NCI-H128 (cell line): ENCODE data around the gene PYHIN1.
"Not testable (repeated sequence)": the region's sequence is repeated elsewhere in the genome, so short reads cannot be mapped to it uniquely, and the experiment has no call there.

Source experiments
- DNase-seq: peaks from one replicate; lab custom pipeline; 2025; ENCODE audit not compliant: unreplicated experiment; lab: John Stamatoyannopoulos, UW

Gene PYHIN1

DNA sequence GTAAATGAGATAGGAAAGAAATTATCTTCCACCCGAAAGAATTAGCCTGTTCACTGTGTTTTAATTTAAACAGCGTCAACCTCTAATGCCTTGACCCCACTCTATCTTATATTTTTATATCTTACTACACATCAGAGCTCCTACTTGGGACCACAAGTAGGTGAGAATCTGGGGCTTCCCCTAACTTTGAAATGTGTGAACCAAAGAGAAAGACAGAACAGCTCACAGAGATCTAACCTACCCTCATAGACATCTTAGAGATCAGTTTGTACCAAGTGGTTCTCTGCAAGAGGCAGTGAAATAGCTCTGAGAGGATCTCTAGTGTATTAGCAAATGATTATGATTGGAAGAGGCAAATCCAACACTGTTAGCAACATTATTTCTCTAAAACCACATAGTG lies 47.4 kb downstream of the PYHIN1 start:
- DNase-seq, result no peak

DNA sequence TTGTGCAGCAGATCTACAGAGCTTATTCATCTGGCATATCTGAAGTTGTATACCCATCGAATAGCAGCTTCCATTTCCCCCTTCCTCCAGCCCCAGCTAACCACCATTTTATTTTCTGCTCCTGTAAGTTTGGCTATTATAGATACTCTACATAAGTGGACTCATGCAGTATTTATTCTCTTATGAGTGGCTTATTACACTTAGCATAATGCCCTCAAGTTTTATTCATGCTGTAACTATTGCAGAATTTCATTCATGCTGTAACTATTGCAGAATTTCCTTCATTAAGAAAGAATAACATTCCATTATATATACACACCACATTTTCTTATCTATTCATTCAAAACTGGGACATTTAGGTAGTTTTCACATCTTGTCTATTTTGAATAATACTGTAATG lies 47.9 kb downstream of the PYHIN1 start:
- no peak for DNase-seq

DNA sequence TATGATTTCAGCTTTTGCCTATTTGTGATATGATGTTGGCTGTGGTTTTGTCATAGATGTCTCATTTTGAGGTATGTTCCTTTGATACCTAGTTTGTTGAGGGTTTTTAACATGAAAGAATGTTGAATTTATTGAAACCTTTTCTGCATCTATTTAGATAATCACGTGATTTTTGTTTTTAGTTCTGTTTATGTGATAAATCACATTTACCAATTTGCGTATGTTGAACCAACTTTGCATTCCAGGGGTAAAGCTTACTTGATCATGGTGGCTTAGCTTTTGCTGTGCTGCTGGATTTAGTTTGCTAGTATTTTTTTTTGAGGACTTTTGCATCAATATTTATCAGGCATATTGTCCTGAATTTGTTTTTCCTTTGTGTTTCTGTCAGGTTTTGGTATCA lies 51.9 kb downstream of the PYHIN1 start:
- DNase-seq, result no peak

DNA sequence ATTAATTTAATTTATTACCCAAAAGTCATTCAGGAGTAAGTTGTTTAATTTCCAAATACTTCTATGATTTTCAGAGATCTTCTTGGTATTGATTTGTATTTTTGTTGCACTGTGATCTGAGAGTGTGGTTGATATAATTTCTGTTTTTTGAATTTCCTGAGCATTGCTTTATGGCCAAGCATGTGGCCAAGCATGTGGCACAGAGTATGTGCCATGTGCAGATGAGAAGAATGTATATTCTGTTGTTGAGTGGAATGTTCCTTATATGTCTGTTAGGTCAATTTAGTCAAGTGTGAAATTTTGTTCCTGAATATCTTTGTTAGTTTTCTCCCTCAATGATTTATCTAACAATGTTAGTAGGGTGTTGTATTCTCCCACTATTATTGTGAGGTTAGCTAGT lies 53.0 kb downstream of the PYHIN1 start:
- no peak for DNase-seq

DNA sequence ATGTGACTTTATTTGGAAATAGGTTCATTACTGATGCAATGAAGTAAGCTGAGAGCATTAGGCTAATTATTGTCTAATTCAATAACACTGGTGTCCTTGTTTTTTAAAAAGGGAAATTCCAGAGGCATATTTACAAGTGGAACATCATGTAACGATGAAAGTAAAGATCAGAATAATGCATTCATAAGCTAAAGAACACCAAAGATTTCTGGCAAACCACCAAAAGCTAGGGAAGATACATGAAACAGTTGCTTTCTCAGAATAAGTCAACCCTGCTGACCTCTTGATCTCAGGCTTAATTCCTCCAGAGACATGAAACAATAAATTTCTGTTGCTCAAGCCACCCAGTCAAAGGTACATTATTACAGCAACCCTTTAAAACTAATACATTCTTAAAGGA lies 58.1 kb downstream of the PYHIN1 start:
- no peak for DNase-seq

DNA sequence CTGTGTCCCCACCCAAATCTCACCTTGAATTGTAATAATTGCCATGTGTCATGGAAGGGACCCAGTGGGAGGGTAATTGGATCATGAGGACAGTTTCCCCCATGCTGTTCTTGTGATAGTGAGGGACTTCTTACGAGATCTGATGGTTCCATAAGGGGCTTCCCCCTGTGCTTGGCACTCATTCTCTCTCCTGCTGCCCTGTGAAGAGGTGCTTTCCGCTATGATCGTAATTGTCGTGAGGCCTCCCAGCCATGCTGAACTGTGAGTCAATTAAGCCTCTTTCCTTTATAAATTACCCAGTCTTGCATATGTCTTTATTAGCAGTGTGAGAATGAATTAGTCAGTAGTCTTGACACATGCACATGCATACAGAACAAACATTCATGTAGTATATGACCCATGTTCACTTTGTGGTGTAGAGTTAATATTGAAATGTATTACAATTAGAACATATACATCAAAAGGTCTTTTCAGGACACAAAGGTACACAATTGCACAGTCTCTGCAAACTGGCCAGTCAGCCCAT lies 61.5 kb downstream of the PYHIN1 start:
- DNase-seq, result no peak

DNA sequence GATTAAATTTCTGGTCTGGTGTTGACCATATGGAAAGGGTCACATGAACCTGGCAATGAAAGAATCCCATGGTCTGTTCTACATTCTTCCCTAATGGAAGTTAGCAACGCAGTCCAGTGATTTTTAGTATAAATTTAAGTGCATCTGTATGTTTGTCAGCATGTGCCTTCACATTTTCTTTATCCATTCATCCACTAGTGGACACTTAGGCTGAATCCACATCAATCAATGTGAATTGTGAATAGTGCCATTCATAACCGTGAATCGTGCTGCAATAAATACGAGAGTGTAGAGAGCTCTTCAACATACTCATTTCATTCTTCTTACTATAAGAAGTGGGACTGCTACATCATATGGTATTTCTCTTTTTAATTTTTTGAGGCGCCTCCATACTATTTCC lies 65.6 kb downstream of the PYHIN1 start:
- no peak for DNase-seq

DNA sequence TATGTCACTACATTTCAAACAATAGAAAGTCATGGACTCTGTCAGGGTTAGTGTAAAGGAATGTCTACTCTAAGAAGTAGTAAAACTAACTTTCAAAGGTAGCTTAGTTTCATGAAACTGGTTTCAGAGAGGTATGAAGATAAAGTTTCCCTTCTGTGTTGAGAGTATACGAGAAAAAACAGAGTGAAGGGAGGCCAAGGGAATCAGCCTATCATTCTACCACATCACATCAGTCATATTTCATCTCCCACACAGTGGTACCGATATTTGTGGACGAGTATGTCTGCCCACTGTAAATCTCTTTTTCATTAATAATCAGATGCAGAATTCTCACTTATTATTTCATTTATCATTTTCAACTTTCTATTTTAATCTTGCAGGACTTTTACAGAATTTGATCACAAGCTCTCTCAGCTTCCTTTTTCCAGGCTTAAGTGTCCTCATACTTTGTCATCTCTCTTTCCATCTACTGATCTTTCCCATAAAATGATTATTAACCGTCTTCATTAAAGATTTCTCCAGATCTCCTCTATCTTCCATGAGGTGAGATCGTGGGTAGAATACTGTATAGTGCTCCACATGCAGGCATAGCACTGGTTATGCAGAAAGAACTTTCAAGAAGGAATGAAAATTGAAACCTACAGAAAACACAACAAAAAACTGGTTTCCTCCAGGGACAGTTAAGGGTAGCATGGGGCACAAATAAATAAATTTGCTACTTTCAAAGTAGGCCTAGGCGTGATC lies 66.9 kb downstream of the PYHIN1 start:
- DNase-seq, result no peak

DNA sequence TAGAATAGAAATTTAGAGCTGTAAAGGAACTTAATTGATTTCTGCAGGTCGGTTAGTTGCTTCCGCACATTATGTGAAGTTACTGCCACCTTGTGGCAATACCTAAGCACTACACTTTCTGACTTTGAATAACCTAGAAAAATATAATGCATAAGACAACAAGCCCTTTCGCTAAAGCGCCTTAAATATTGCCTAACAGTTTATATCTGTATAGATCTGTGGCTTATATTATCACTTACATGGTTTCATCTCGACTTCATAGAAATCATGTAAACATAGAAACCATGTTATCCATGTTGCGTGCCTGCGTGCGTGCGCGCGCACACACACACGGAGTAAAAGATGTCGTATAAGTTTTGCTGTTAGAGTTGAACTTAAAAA lies 67.4 kb downstream of the PYHIN1 start:
- DNase-seq, result no peak

DNA sequence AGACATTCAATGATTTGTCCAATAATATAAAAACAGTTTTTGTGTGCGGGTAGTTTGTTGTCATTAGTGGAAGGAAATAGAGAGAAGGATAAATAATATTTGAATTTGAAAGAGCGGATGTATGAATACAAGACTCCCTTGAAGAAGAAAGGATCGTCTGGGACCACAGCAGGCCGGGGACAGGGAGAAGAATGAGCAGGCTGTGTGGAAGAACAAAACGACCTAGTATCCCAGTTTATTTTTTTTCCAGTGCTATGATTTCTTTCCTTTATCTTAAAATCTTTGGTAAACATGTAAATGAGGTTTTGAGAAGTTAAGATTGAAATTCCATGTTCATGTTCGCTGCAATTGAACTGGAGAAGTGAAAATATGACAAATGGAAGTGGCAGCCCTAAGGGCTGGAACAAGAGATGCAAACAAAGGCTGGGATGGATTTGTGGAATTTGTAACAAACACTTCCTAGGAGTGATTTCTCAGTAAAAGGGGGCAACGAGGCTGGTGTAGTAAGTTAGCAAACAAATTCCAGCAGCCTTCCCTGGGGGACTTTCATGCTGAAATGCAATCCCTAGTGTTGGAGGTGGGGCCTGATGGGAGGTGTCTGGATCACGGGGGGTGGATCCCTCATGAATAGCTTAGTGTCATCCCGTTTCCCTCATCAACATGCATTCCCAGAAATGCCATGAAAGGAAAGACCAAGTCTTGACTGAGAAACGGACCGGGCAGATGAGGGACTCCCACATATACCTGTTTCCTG lies 68.1 kb downstream of the PYHIN1 start:
- no peak for DNase-seq

DNA sequence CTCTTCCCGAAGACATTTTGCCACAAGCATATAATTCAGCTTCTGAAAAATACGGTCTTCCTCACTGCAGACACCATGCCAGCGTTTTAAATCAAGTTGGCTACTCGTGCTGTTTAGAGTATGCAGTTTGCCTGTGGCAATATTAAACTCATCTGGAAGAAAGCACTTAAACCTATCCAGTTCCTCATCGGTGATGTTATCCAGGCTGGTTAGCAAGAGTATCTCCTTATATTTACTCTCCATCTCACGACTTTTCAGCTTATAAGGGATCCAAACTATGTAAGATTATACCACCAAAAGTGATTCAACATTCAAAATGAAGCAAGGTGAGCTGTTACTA lies 68.7 kb downstream of the PYHIN1 start:
- DNase-seq, result no peak

DNA sequence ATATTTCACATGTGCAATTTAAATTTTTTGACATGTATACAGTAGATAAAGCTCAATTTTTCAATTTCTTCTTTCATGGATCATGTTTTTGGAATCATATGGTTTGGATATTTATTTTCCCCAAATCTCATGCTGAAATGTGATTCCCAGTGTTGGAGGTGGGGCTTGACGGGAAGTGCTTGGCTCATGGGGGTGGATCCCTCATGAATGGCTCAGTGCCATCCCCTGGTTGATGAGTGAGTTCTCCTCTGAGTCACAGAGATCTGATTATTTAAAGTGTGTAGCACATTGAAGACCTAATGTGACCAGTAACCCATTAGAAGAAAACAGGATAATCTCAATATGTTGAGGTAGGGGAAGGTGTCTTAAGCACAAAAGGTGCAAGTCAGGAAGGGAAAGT lies 69.3 kb downstream of the PYHIN1 start:
- no peak for DNase-seq

DNA sequence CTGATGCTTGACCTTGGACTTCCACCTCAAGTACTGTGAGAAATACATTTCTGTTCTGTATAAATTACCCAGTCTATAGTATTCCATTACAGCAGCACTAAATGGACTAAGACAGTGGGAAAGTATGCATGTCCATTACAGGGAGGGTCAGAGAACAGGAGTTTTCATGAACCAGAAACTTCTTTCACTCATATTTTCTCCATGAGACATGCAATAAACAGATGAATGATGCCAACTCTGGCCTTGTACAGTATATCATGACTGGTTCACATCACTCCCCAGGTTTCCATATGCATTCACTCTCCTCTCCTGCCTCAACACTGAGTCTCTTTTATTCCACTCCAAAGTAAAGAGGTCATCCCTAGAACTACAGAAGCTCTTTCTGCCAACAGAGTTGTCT lies 73.8 kb downstream of the PYHIN1 start:
- DNase-seq, result no peak

DNA sequence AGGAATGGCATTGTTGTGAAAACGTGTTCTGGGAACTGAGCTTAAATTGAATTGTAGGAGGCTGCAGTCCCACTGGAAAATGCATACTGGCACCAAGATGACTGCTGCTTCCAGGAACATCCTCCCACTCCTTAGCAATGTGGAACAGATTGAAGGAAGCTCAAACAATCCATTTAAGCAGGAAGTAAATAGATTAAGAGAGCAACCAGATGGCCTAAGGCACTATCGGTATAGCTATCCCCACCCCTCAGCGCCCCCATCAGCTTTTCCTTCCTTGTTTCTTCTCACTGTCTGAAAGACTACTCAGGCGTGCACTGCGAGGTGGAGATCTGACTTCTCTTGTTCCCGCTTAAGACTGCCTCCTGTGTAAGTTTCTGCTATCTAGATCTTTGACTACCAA lies 74.3 kb downstream of the PYHIN1 start:
- DNase-seq, result no peak

DNA sequence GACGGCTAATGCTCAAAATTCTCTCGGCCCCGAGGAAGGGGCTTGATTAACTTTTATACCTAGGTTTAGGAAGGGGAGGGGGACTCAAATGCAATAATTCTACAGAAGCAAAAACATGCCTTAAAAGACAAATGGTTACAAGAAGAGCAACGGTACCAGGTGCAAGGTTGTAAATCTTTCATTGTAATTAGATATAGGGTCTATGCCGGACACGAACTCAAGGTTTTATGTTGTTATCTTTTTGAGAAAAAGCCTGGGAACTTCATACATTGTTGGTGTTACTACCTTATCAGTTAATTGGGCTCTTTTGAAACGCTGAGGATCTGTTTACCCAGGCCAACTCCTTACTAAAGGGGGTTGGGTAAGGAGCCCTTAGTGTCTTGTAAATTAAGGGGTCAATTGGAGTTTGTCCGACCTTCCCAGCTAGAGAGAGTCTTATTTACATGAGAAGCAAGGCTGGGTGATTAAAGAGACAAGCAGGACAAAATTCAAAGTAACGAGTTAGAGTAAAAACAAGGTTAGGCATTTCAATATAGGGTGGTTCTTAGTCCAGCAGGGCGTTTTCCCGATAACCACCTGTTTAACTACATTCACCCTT lies 75.0 kb downstream of the PYHIN1 start:
- DNase-seq, result not testable (repeated sequence)

DNA sequence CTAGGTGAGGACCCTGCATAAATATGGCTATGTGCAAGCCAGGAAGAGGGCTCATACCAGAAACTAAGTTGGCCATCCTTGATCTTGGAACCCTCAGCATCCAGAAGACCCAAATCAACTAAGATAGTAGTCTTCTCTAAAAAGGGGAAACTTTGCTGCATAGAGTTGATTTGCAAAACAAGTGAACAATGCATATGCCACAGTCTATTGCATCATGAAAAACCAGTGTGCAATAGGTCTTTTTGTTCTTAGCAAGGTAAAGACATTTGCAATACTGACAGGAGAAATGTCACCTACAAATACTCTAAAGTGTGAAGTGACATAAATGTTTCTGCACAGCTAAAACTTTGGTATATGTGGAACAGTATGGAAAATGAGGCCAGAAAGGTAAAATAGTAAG lies 76.4 kb downstream of the PYHIN1 start:
- DNase-seq, result no peak

DNA sequence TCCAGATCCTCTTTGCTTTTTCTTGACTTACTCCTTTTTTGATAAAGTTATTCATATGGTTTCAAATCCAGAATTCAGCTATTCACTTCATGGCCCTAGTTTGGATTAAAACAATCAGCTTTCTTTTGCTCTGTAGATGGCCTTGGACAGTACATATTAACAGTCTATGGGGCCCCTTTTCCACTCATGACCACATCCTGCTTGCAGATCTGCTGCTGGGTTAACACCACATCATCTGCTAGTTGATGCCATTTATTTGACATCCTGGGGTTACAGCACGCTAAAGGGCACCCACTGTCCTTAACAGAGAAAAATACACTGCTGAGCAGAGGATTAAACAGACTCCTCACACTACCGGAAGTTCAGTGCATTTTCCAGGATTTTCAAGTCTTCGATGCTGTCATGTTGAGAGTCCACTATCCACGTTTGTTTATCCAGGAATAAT lies 77.4 kb downstream of the PYHIN1 start:
- DNase-seq, result no peak

DNA sequence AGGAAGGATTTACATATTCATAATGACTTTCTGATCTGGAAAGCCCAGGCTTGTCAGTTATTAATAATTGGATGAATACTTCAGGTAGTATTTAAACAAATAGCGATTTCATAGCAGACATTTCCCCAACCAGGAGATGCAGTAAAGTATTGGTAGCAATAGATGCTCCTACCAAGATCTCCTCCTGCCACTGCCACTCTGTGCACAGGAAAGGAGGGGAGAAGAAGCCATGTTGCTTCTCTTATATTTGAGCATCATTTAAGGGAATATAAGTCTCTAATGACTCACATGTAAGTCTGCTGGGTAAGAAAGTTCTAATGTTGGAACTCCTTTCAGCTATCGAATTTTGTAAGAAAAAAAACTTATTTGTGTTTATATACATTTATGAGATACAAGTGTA lies 77.9 kb downstream of the PYHIN1 start:
- DNase-seq, result no peak

DNA sequence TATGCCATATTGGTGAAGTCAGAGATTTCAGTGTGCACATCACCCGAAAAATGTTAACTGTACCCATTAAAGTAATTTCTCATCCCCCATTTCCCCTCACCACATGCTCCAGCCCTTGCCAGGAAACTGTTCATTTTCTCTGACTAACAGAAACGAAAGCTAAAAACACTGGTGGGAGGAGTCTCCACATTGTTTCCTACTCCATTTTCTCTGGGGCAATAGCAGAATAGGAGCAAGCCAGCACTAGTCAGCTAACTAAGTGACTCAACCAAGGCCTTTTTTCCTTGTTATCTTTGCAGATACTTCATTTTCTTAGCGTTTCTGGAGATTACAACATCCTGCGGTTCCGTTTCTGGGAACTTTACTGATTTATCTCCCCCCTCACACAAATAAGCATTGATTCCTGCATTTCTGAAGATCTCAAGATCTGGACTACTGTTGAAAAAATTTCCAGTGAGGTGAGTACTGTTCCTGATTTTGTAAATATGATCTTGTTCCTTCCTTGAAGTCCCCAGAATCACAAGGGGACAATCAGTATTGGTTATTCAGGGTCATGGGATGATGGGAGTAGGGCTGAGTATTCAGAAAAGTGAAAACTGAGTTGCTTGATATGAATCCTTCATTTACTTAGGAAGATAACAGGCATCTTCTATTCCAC lies 78.5 kb downstream of the PYHIN1 start, which contains the start of gene IFI16:
TSS of gene IFI16 (plus strand) at position 204 of the 658 bp plus-strand sequence. CDS start 4,774 bp downstream, outside the sequence.
- DNase-seq, result no peak

DNA sequence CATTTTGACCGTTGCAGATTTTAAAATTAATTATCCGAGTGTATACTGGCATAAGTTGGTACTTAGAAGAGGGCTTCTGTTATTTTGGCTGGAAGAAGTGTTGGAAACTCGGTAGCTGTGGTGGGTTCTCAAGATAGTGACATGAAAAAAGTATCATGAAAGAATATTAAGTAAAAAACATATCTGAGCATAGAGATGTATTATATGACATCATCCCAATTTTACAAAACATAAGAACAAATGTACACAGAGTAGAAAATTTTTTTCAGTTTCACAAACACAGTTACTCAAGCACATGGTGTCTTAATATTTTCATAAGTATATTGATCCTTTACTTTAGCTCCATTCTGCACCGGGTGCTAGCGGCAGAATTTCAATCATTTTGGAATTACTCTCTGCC lies 79.0 kb downstream of the PYHIN1 start:
- no peak for DNase-seq

DNA sequence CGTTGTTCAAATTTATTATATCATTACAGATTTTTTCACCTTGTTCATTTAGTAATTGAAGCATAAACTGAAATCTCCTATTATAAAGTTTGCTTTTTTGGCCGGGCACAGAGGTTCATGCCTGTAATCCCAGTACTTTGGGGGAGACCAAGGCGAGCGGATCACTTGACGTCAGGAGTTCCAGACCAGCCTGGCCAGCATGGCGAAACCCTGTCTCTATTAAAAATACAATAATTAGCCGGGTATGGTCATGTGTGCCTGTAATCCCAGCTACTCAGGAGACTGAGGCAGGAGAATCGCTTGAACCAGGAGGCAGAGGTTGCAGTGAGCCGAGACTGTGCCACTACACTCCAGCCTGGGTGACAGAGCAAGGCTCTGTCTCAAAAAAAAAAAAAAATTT lies 79.6 kb downstream of the PYHIN1 start:
- not testable (repeated sequence) for DNase-seq

DNA sequence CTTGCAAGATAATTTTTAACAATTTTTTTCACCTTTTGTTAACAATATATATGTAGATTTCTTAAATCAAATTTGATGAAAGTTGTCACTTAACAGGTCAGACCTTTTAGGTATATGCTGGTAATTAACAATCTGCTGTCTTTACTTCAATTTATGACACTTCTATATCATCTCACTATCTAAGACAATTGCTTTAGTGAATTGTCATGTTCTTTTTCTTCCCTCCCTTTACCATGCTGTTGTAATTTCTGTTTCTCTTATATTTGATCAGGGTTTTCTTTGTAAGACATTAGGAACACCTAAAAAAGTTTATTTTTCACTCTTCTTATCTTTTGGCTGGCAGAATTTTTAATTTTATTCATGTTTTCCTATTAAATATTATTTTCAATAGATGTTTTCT lies 80.4 kb downstream of the PYHIN1 start:
- no peak for DNase-seq
